ENCODE results near the gene SNAI3. TPM values are rescaled to one million over a fixed set of nuclear protein-coding genes. Genes with fewer than 3 reads are reported as not detected.

Gene SNAI3
- total RNA-seq, 1 experiment from 2014 or later = not detected

- peak; percentile 90 for DNase-seq (ENCODE audit: low read depth)
These were observed 34.9 kb downstream of the SNAI3 start for GRCh38 chr16:88651276-88651988.

- DNase-seq (ENCODE audit: low read depth) = peak; percentile 84
These were observed 35.5 kb downstream of the SNAI3 start, which contains the start of gene CYBA for GRCh38 chr16:88650749-88651275. Gene CYBA (minus strand): TSS chr16:88651053. CDS start chr16:88651013, 40 bp downstream.

- no peak for DNase-seq (ENCODE audit: low read depth)
These were observed 36.2 kb downstream of the SNAI3 start for GRCh38 chr16:88649924-88650748.

- no peak for DNase-seq (ENCODE audit: low read depth)
These were observed 36.9 kb downstream of the SNAI3 start for GRCh38 chr16:88649195-88649923.

- no peak for DNase-seq (ENCODE audit: low read depth)
These were observed 38.9 kb downstream of the SNAI3 start for GRCh38 chr16:88647178-88648070.

- DNase-seq (ENCODE audit: low read depth) = no peak
These were observed 39.8 kb downstream of the SNAI3 start for GRCh38 chr16:88646345-88647034.

- DNase-seq (ENCODE audit: low read depth) = no peak
These were observed 40.4 kb downstream of the SNAI3 start for GRCh38 chr16:88645941-88646340.

- DNase-seq (ENCODE audit: low read depth) = no peak
These were observed 40.9 kb downstream of the SNAI3 start for GRCh38 chr16:88645455-88645854.

- no peak for DNase-seq (ENCODE audit: low read depth)
These were observed 42.7 kb downstream of the SNAI3 start for GRCh38 chr16:88643644-88643932.

- no peak for DNase-seq (ENCODE audit: low read depth)
These were observed 43.2 kb downstream of the SNAI3 start for GRCh38 chr16:88642881-88643643.

- DNase-seq (ENCODE audit: low read depth) = no peak
These were observed 45.6 kb downstream of the SNAI3 start for GRCh38 chr16:88640498-88641247.

- no peak for DNase-seq (ENCODE audit: low read depth)
These were observed 46.2 kb downstream of the SNAI3 start for GRCh38 chr16:88640039-88640495.

GRCh38 chr16:88639231-88640038 is 46.9 kb downstream of the SNAI3 start:
- DNase-seq (ENCODE audit: low read depth) = no peak

- no peak for DNase-seq (ENCODE audit: low read depth)
These were observed 47.7 kb downstream of the SNAI3 start, which contains the start of gene IL17C for GRCh38 chr16:88638323-88639230. Gene IL17C (plus strand): TSS chr16:88638572. CDS start chr16:88638642, 70 bp downstream.

GRCh38 chr16:88636488-88637265 is 49.6 kb downstream of the SNAI3 start:
- no peak for DNase-seq (ENCODE audit: low read depth)

- DNase-seq (ENCODE audit: low read depth) = no peak
These were observed 50.5 kb downstream of the SNAI3 start for GRCh38 chr16:88635671-88636319.

Measured in Daoy (cell line).